Smooth muscle cell (in vitro differentiated cells): ENCODE data around the gene METRNL. TPM values are rescaled to one million over a fixed set of nuclear protein-coding genes. Genes with fewer than 3 reads are reported as not detected.
A peak's percentile ranks its signal among the peaks of the same experiment; 100 is the strongest.
"Not testable (repeated sequence)": the region's sequence is repeated elsewhere in the genome, so short reads cannot be mapped to it uniquely, and the experiment has no call there.

Source experiments
- DNase-seq: peaks from one replicate; lab custom pipeline; 2025; ENCODE audit not compliant: unreplicated experiment; lab: John Stamatoyannopoulos, UW
- H2AFZ ChIP-seq: fragments of 200-600 bp; sonication (generic); 2 replicates; pipeline ENCODE4 v1.6.0; 2016; ENCODE audit warnings: antibody characterized with exemption, low read depth, mild to moderate bottlenecking
- H3F3A ChIP-seq: fragments of 200-600 bp; sonication (generic); 2 replicates; pipeline ENCODE4 v1.6.0; 2017; ENCODE audit warnings: antibody characterized with exemption, low read depth
- H3K27ac ChIP-seq: fragments of 200-600 bp; sonication (generic); 2 replicates; pipeline ENCODE4 v1.5.1; 2016; ENCODE audit warnings: low read depth, mild to moderate bottlenecking
- H3K27me3 ChIP-seq: fragments of 200-600 bp; sonication (generic); 2 replicates; pipeline ENCODE4 v1.6.1; 2016; ENCODE audit warnings: low read depth, mild to moderate bottlenecking
- H3K36me3 ChIP-seq: fragments of 200-600 bp; sonication (generic); 2 replicates; pipeline ENCODE4 v1.5.1; 2016; ENCODE audit warnings: low read depth
- H3K4me1 ChIP-seq: fragments of 200-600 bp; sonication (generic); 2 replicates; pipeline ENCODE4 v1.5.1; 2016; ENCODE audit warnings: low read depth
- H3K4me2 ChIP-seq: fragments of 200-600 bp; sonication (generic); 2 replicates; pipeline ENCODE4 v1.6.0; 2016; ENCODE audit warnings: mild to moderate bottlenecking
- H3K4me3 ChIP-seq: fragments of 200-600 bp; sonication (generic); 2 replicates; pipeline ENCODE4 v1.5.1; 2016; ENCODE audit warnings: mild to moderate bottlenecking
- H3K79me2 ChIP-seq: fragments of 200-600 bp; sonication (generic); 2 replicates; pipeline ENCODE4 v1.6.0; 2016; ENCODE audit warnings: low read depth, mild to moderate bottlenecking
- H3K9ac ChIP-seq: fragments of 200-600 bp; sonication (generic); 2 replicates; pipeline ENCODE4 v1.6.0; 2016; ENCODE audit warnings: low read depth
- H3K9me3 ChIP-seq: fragments of 200-600 bp; sonication (generic); replicated peaks from 2 replicates; pipeline ENCODE4 v1.5.1; 2016; ENCODE audit warnings: low read depth
- H4K20me1 ChIP-seq: fragments of 200-600 bp; sonication (generic); 2 replicates; pipeline ENCODE4 v1.6.0; 2016; ENCODE audit warnings: low read depth
- WGBS: methylation state at CpG from one replicate; pipeline ENCODE4 v1.1.7; 2016; ENCODE audit warnings: low lambda C conversion rate; 5-methylcytosine and 5-hydroxymethylcytosine counted together
- polyA plus RNA-seq: library from polyadenylated mRNA; unstranded; fragments of >200 nt; fragmentation: Nextera tagmentation; extraction: Ambion mirVana; gene quantifications from 2 replicates; pipeline ENCODE4 v1.2.1, GENCODE V29; 2016
- total RNA-seq: library from RNA; depleted of rRNA; stranded (reverse); fragments of >200 nt; gene quantifications from 2 replicates; pipeline ENCODE4 v1.2.3, GENCODE V29; 2014
- TF ChIP-seq, protein P1 (sequence below): fragments of 200-600 bp; sonication (generic); IDR thresholded peaks from 2 replicates; pipeline ENCODE4 v1.5.1; 2017; ENCODE audit warnings: borderline replicate concordance, mild to moderate bottlenecking, antibody characterized with exemption; ENCODE audit not compliant: insufficient read depth, poor library complexity, severe bottlenecking

METRNL gene
- total and polyA plus RNA-seq, 2 experiments from 2014 or later, result 55.6 to 98.1 TPM

DNA sequence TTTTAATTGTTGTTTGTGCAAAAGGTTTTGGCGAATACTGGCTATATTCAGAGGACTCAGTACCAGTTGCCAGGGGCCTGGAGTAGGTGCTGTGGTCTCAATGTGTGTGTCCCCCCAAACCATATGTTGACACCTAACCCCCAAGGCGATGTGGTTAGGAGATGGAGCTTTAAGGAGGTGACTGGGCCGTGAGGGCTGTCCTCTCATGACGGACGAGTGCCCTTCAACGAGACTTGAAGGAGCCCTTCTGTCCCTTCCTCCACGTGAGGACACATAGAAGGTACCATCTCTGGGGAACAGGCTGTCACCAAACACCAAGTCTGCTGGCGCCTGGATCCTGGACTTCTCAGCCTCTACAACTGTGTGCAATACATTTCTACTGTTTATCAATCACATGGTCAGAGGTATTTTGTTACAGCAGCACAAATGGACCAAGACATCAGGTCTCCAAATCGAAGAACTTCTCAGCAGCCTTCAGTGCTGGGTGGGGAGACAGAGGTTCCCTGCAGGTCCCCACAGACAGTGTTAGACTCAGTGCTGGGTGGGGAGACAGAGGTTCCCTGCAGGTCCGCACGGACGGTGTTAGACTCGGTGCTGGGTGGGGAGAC, 24.8 kb upstream of the METRNL start:
- Histone ChIP-seq H3K79me2 (no peaks in the 10 kb centered on the region), H3K36me3 (no peaks in the 10 kb centered on the region), H3F3A (peaks cover 9% of the 10 kb centered on the region), H3K4me1 (peaks cover 3% of the 10 kb centered on the region), H3K4me2 (no peak overlapping the region), H3K9ac (no peak overlapping the region), H2AFZ (no peak overlapping the region), H3K27me3 (no peaks in the 10 kb centered on the region), H4K20me1 (no peaks in the 10 kb centered on the region), H3K4me3 (no peak overlapping the region), H3K27ac (no peak overlapping the region), H3K9me3 (no peaks in the 10 kb centered on the region)
- DNase-seq, result no peak
- TF ChIP-seq, protein P1, sequence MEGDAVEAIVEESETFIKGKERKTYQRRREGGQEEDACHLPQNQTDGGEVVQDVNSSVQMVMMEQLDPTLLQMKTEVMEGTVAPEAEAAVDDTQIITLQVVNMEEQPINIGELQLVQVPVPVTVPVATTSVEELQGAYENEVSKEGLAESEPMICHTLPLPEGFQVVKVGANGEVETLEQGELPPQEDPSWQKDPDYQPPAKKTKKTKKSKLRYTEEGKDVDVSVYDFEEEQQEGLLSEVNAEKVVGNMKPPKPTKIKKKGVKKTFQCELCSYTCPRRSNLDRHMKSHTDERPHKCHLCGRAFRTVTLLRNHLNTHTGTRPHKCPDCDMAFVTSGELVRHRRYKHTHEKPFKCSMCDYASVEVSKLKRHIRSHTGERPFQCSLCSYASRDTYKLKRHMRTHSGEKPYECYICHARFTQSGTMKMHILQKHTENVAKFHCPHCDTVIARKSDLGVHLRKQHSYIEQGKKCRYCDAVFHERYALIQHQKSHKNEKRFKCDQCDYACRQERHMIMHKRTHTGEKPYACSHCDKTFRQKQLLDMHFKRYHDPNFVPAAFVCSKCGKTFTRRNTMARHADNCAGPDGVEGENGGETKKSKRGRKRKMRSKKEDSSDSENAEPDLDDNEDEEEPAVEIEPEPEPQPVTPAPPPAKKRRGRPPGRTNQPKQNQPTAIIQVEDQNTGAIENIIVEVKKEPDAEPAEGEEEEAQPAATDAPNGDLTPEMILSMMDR, result no peak
- WGBS, result over 99% methylated on average over 13 of the region's 13 CpGs

DNA sequence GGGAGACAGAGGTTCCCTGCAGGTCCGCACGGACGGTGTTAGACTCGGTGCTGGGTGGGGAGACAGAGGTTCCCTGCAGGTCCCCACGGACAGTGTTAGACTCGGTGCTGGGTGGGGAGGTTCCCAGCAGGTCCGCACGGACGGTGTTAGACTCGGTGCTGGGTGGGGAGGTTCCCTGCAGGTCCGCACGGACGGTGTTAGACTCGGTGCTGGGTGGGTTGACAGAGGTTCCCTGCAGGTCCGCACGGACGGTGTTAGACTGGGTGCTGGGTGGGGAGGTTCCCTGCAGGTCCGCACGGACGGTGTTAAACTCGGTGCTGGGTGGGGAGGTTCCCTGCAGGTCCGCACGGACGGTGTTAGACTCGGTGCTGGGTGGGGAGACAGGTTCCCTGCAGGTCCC, 24.2 kb upstream of the METRNL start:
- H3K27me3 ChIP-seq, H3K9ac ChIP-seq, H3K4me3 ChIP-seq, H3K4me2 ChIP-seq, H3K9me3 ChIP-seq, H3K36me3 ChIP-seq, H2AFZ ChIP-seq, H3F3A ChIP-seq, DNase-seq, H4K20me1 ChIP-seq, H3K79me2 ChIP-seq, H3K4me1 ChIP-seq, H3K27ac ChIP-seq: not testable (repeated sequence)
- 93% methylated on average over 13 of the region's 25 CpGs for WGBS

DNA sequence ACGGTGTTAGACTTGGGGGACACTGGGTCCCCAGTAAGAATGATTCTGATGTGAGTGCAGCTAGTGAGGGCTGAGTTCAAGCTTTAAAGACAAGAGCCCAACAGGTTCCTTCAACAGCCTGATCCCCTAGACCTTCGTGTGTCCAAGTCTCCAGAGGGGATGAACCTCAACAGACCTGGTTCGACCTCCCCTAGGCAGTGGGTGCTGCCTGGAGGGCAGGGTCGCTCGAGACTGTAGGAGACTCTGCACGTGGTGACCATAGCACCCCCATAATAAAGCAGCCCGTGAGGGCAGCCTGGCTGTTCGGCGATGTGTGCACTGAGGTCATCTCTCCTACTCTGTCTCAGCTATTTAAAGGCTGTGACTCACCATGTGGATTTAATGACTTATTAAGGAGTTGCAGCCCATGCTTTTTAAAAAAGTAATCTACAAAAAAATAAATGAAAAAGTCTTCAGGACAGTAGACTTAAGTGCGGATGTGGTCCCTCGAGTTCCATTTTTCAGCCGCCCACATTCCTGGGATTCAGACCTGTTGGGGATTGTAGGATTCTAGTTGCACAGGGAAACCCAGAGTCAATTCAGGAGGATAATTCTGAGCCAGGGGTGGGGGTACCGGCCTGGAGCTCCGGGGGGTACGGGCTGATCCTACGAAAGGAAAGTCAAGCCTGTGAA, 23.4 kb upstream of the METRNL start:
- H3K9ac ChIP-seq, result peak overlapping the region; percentile 14
- H3K27me3 ChIP-seq, result no peaks in the 10 kb centered on the region
- H3K4me1 ChIP-seq, result peaks cover 3% of the 10 kb centered on the region
- peak overlapping the region; percentile 35 for H3K27ac ChIP-seq
- no peaks in the 10 kb centered on the region for H3F3A ChIP-seq
- no peak overlapping the region for H3K4me3 ChIP-seq
- H3K79me2 ChIP-seq, result no peaks in the 10 kb centered on the region
- H2AFZ ChIP-seq, result no peak overlapping the region
- TF ChIP-seq, protein P1, result no peak
- H3K4me2 ChIP-seq, result peak overlapping the region; percentile 63
- 50% methylated on average over 16 of the region's 16 CpGs for WGBS
- no peak for DNase-seq
- H3K9me3 ChIP-seq, result no peaks in the 10 kb centered on the region
- no peaks in the 10 kb centered on the region for H3K36me3 ChIP-seq
- no peaks in the 10 kb centered on the region for H4K20me1 ChIP-seq

DNA sequence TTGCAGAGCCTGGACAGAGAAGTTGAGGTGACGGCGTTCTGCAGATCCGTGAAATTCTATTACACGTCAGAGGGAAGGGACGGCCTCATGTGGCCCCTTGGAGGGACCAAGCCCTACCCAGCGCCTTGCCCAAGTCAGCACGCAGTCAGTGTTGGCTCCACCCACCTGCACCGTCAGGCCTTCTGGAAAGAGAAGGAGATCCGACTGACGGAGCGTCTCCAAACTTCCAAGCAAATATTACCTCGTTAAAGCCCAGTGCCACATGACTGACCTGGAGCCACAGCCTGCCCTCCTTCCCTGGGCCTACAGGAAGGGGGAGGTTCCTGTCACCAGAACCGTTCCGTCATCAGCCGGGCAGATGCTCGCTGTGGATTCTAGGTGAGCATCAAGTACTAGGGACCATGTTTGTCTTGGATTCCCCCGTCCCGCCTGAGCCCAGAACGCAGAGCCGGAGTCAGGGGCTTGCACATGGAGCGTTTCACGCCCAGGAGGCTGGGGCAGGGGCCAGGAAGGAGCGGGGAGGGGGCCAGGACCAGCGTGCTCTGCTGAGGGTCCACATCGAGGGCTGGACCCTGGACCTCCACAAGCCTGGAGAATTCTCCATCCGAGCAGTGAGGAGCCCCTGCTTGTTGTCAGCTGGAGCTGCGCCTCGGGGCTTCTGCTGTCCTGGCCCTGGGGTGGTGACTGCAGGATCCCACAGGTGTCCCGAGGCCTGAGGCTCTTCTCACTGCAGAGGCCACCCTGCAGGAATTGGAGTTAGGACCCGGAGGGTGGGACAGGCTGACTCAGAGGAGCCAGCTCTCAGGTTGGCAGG, 22.6 kb upstream of the METRNL start:
- Histone ChIP-seq H3K9me3 (no peaks in the 10 kb centered on the region), H3K27ac (peak overlapping the region; percentile 35), H3K9ac (no peak overlapping the region), H2AFZ (no peak overlapping the region), H3K4me3 (no peak overlapping the region), H3K27me3 (no peaks in the 10 kb centered on the region), H3K4me1 (peaks cover 3% of the 10 kb centered on the region), H3F3A (no peaks in the 10 kb centered on the region), H3K4me2 (peak overlapping the region; percentile 63), H4K20me1 (no peaks in the 10 kb centered on the region), H3K79me2 (no peaks in the 10 kb centered on the region), H3K36me3 (no peaks in the 10 kb centered on the region)
- 84% methylated on average over 27 of the region's 30 CpGs for WGBS
- no peak for DNase-seq
- TF ChIP-seq, protein P1, result no peak
